ENCODE measurements around the gene B3GNT5. TPM values are rescaled to one million over a fixed set of nuclear protein-coding genes. Genes with fewer than 3 reads are reported as not detected.

B3GNT5 gene
- total and polyA plus RNA-seq, 7 donors, result 12.1 to 98.9 (median 54.7) TPM

GRCh38 chr3:183265157-183265642, 12.1 kb downstream of the B3GNT5 start:
- ATAC-seq (peak in 3 of 4 donors; percentile 43 to 59 (median 51)), DNase-seq (no peak)
- Histone ChIP-seq H3K4me3 (peak overlapping the region; percentile 31), H3K27ac (peak overlapping the region; percentile 73), H3K4me1 (peaks cover 53% of the 10 kb centered on the region), H3K9me3 (no peaks in the 10 kb centered on the region), H3K27me3 (ENCODE audit: insufficient read depth in 3 of 3, low read length in 2 of 3) (no peaks in the 10 kb centered on the region), H3K36me3 (ENCODE audit: insufficient read depth in 1 of 2, low read depth in 1 of 2) (peaks cover under 1 to 11% of the 10 kb centered on the region in 2 donors)
- WGBS, 3 donors, result 30 to 55% (median 40%) methylated on average over 15 of the region's 15 CpGs
- TF ChIP-seq CTCF (IDR thresholded peaks at IDR 0.05), result no peak
- intact Hi-C loops (cut with DNase I), result no loop called here

- peaks cover 3 to 17% of the 10 kb centered on the region in 2 donors for H3K36me3 ChIP-seq (ENCODE audit: insufficient read depth in 1 of 2, low read depth in 1 of 2)
- ATAC-seq (peak; percentile 84 to 95 (median 90)), DNase-seq (no peak)
- H3K4me3 ChIP-seq, result peak overlapping the region; percentile 31
- H3K27me3 ChIP-seq (ENCODE audit: insufficient read depth in 3 of 3, low read length in 2 of 3), result no peaks in the 10 kb centered on the region
- TF ChIP-seq CTCF (IDR thresholded peaks at IDR 0.05), result no peak
- intact Hi-C loops (cut with DNase I), result no loop called here
- WGBS, 3 donors, result 44 to 61% (median 51%) methylated on average over 5 of the region's 5 CpGs
- H3K9me3 ChIP-seq, result no peaks in the 10 kb centered on the region
- peak overlapping the region; percentile 73 for H3K27ac ChIP-seq
- peaks cover 47% of the 10 kb centered on the region for H3K4me1 ChIP-seq
Observed at GRCh38 chr3:183265834-183266417, 12.9 kb downstream of the B3GNT5 start.

- WGBS, 3 donors, result 81 to 98% (median 89%) methylated on average over 3 of the region's 3 CpGs
- Histone ChIP-seq H3K4me1 (peaks cover 51% of the 10 kb centered on the region), H3K36me3 (ENCODE audit: insufficient read depth in 1 of 2, low read depth in 1 of 2) (peaks cover 3 to 21% of the 10 kb centered on the region in 2 donors), H3K27ac (peak overlapping the region; percentile 73), H3K27me3 (ENCODE audit: insufficient read depth in 3 of 3, low read length in 2 of 3) (no peaks in the 10 kb centered on the region), H3K9me3 (no peaks in the 10 kb centered on the region), H3K4me3 (no peak overlapping the region)
- TF ChIP-seq CTCF (IDR thresholded peaks at IDR 0.05), result no peak
- no peak for ATAC-seq
- intact Hi-C loops (cut with DNase I), result no loop called here
- DNase-seq, result no peak
Observed at GRCh38 chr3:183266454-183266853, 13.4 kb downstream of the B3GNT5 start.

GRCh38 chr3:183267140-183267539, 14.1 kb downstream of the B3GNT5 start:
- intact Hi-C loops (cut with DNase I), result no loop called here
- ATAC-seq (no peak), DNase-seq (no peak)
- no peaks in the 10 kb centered on the region for H3K27me3 ChIP-seq (ENCODE audit: insufficient read depth in 3 of 3, low read length in 2 of 3)
- H3K36me3 ChIP-seq (ENCODE audit: insufficient read depth in 1 of 2, low read depth in 1 of 2), result peaks cover 3 to 21% of the 10 kb centered on the region in 2 donors
- no peak overlapping the region for H3K4me3 ChIP-seq
- no peak for TF ChIP-seq CTCF (IDR thresholded peaks at IDR 0.05)
- no peaks in the 10 kb centered on the region for H3K9me3 ChIP-seq
- peaks cover 58% of the 10 kb centered on the region for H3K4me1 ChIP-seq
- whole genome bisulfite sequencing, 3 donors, result 93 to 97% (median 96%) methylated on average over 5 of the region's 5 CpGs
- H3K27ac ChIP-seq, result no peak overlapping the region

GRCh38 chr3:183268366-183268765, 15.3 kb downstream of the B3GNT5 start:
- peaks cover 3 to 21% of the 10 kb centered on the region in 2 donors for H3K36me3 ChIP-seq (ENCODE audit: insufficient read depth in 1 of 2, low read depth in 1 of 2)
- no peak for DNase-seq
- WGBS, 3 donors, result 62 to 68% (median 66%) methylated on average over 5 of the region's 5 CpGs
- no peak for ATAC-seq
- TF ChIP-seq CTCF (IDR thresholded peaks at IDR 0.05), result no peak
- no peaks in the 10 kb centered on the region for H3K9me3 ChIP-seq
- intact Hi-C loops (cut with DNase I), result no loop called here
- H3K27ac ChIP-seq, result peak overlapping the region; percentile 51
- peaks cover 60% of the 10 kb centered on the region for H3K4me1 ChIP-seq
- no peaks in the 10 kb centered on the region for H3K27me3 ChIP-seq (ENCODE audit: insufficient read depth in 3 of 3, low read length in 2 of 3)
- no peak overlapping the region for H3K4me3 ChIP-seq

Data from psoas muscle (tissue), 8 donors.